PC-9 (cell line): ENCODE results near the gene HDHD5. TPM values are rescaled to one million over a fixed set of nuclear protein-coding genes. Genes with fewer than 3 reads are reported as not detected.

ENCODE experiments used
- BruUV-seq: library from RNA; stranded (reverse); fragments of 400-500 nt; replicated peaks from 2 replicates; lab custom pipeline; 2021; lab: Mats Ljungman, UMichigan
- CTCF ChIA-PET: fragments of 300-600 bp; sonication (Branson Sonifier 250); formaldehyde crosslinking; loops from one replicate; lab custom pipeline; 2022; ENCODE audit warnings: antibody characterized with exemption; lab: Charles Lee
- POLR2A ChIA-PET: fragments of 300-600 bp; sonication (Branson Sonifier 250); formaldehyde crosslinking; loops from one replicate; lab custom pipeline; 2022; ENCODE audit warnings: antibody characterized with exemption; ENCODE audit not compliant: unreplicated experiment; lab: Charles Lee
- DNase-seq, 2 experiments: peaks; one replicate each; pipeline versions ENCODE4 v3.0.0 to v3.0.0-alpha.2; 2015 to 2022; ENCODE audit warnings: mixed read lengths in 1 of 2
- H2AFZ ChIP-seq: fragments of 200-600 bp; sonication (generic); 2 replicates; pipeline ENCODE4 v1.8.1; 2017; ENCODE audit warnings: antibody characterized with exemption
- H3F3A ChIP-seq: fragments of 200-600 bp; sonication (generic); 2 replicates; pipeline ENCODE4 v1.8.1; 2017; ENCODE audit warnings: antibody characterized with exemption, mild to moderate bottlenecking, low read depth; ENCODE audit not compliant: insufficient read depth
- H3K27ac ChIP-seq: fragments of 200-600 bp; sonication (generic); 2 replicates; pipeline ENCODE4 v1.6.1; 2016; ENCODE audit warnings: mixed run types
- H3K27me3 ChIP-seq: fragments of 200-600 bp; sonication (generic); 2 replicates; pipeline ENCODE4 v1.6.1; 2016; ENCODE audit warnings: low read depth, mixed run types; ENCODE audit not compliant: insufficient read depth
- H3K36me3 ChIP-seq: fragments of 200-600 bp; sonication (generic); 2 replicates; pipeline ENCODE4 v1.6.1; 2016; ENCODE audit warnings: low read depth, mixed run types
- H3K4me1 ChIP-seq: fragments of 200-600 bp; sonication (generic); replicated peaks from 2 replicates; pipeline ENCODE4 v1.6.1; 2016; ENCODE audit warnings: mixed run types; ENCODE audit not compliant: insufficient read depth
- H3K4me2 ChIP-seq: fragments of 200-600 bp; sonication (generic); 2 replicates; pipeline ENCODE4 v1.6.1; 2017; ENCODE audit warnings: mixed run types
- H3K4me3 ChIP-seq: fragments of 200-600 bp; sonication (generic); 2 replicates; pipeline ENCODE4 v1.6.1; 2016; ENCODE audit warnings: mixed run types
- H3K79me2 ChIP-seq: fragments of 200-600 bp; sonication (generic); 2 replicates; pipeline ENCODE4 v1.6.1; 2017; ENCODE audit warnings: low read depth, mixed run types
- H3K9me2 ChIP-seq: fragments of 200-600 bp; sonication (generic); 2 replicates; pipeline ENCODE4 v1.8.1; 2017; ENCODE audit warnings: mild to moderate bottlenecking; ENCODE audit not compliant: insufficient read depth
- H3K9me3 ChIP-seq: fragments of 200-600 bp; sonication (generic); 2 replicates; pipeline ENCODE4 v1.8.1; 2016; ENCODE audit warnings: low read depth; ENCODE audit not compliant: insufficient read depth
- H4K20me1 ChIP-seq: fragments of 200-600 bp; sonication (generic); 2 replicates; pipeline ENCODE4 v1.8.1; 2017; ENCODE audit not compliant: insufficient read depth
- CTCF ChIP-seq: fragments of 200-600 bp; sonication (generic); conservative IDR thresholded peaks from 2 replicates; pipeline ENCODE4 v1.6.1; 2017; ENCODE audit warnings: mixed run types, antibody characterized with exemption, mild to moderate bottlenecking, moderate library complexity
- EZH2 ChIP-seq: fragments of 200-600 bp; sonication (generic); IDR thresholded peaks from 2 replicates; pipeline ENCODE4 v1.8.0; 2017; ENCODE audit warnings: antibody characterized with exemption, low read depth
- intact Hi-C: fragments of 100-400 bp; cut with micrococcal nuclease; formaldehyde crosslinking; loops from one replicate; pipeline ENCODE4 v1.10.0; 2022; ENCODE audit not compliant: unreplicated experiment
- total RNA-seq: library from RNA; stranded (reverse); gene quantifications from 2 replicates; pipeline ENCODE4 v1.2.3, GENCODE V29; 2021

The HDHD5 gene
- total RNA-seq, 1 experiment from 2014 or later, result 26.5 TPM

GRCh38 chr22:17137170-17137569, 21.9 kb downstream of the HDHD5 start:
- no peaks in the 10 kb centered on the region for H3K9me2 ChIP-seq
- no peaks in the 10 kb centered on the region for H3K36me3 ChIP-seq
- H3K4me3 ChIP-seq, result no peak overlapping the region
- no peak for DNase-seq
- intact Hi-C loops, result no loop called here
- no TSS peak for BruUV-seq
- no peak overlapping the region for H2AFZ ChIP-seq
- no peaks in the 10 kb centered on the region for H3K9me3 ChIP-seq
- no peaks in the 10 kb centered on the region for H3K27me3 ChIP-seq
- TF ChIP-seq EZH2, result no peak
- no peak for TF ChIP-seq CTCF
- no peaks in the 10 kb centered on the region for H3K4me1 ChIP-seq
- no peaks in the 10 kb centered on the region for H4K20me1 ChIP-seq
- H3K27ac ChIP-seq, result no peak overlapping the region
- H3K4me2 ChIP-seq, result no peak overlapping the region
- ChIA-PET CTCF (no interaction called here), POLR2A (no interaction called here)
- no peaks in the 10 kb centered on the region for H3F3A ChIP-seq
- no peaks in the 10 kb centered on the region for H3K79me2 ChIP-seq

GRCh38 chr22:17135153-17135760, 23.8 kb downstream of the HDHD5 start:
- TF ChIP-seq EZH2, result no peak
- TF ChIP-seq CTCF, result no peak
- H3K27ac ChIP-seq, result no peak overlapping the region
- no peaks in the 10 kb centered on the region for H3K4me1 ChIP-seq
- intact Hi-C loops, result no loop called here
- ChIA-PET POLR2A (no interaction called here), CTCF (no interaction called here)
- no peak for DNase-seq
- H2AFZ ChIP-seq, result no peak overlapping the region
- no peaks in the 10 kb centered on the region for H3K9me3 ChIP-seq
- H3K4me3 ChIP-seq, result no peak overlapping the region
- no peaks in the 10 kb centered on the region for H3K9me2 ChIP-seq
- BruUV-seq, result no TSS peak
- H3K27me3 ChIP-seq, result no peaks in the 10 kb centered on the region
- H3K79me2 ChIP-seq, result no peaks in the 10 kb centered on the region
- H4K20me1 ChIP-seq, result no peaks in the 10 kb centered on the region
- H3F3A ChIP-seq, result no peaks in the 10 kb centered on the region
- no peaks in the 10 kb centered on the region for H3K36me3 ChIP-seq
- H3K4me2 ChIP-seq, result no peak overlapping the region

- Histone ChIP-seq H3K4me1 (no peaks in the 10 kb centered on the region), H3K27me3 (no peaks in the 10 kb centered on the region), H3K4me3 (no peak overlapping the region), H2AFZ (no peak overlapping the region), H3K27ac (no peak overlapping the region), H3K79me2 (no peaks in the 10 kb centered on the region), H3K9me2 (no peaks in the 10 kb centered on the region), H3K9me3 (no peaks in the 10 kb centered on the region), H3K36me3 (no peaks in the 10 kb centered on the region), H3F3A (no peaks in the 10 kb centered on the region), H4K20me1 (no peaks in the 10 kb centered on the region), H3K4me2 (no peak overlapping the region)
- intact Hi-C loops, result no loop called here
- DNase-seq, result no peak
- BruUV-seq, result no TSS peak
- ChIA-PET POLR2A (no interaction called here), CTCF (no interaction called here)
- TF ChIP-seq CTCF (no peak), EZH2 (no peak)
These were observed 25.9 kb downstream of the HDHD5 start for GRCh38 chr22:17133137-17133536.
